ENCODE data around the gene MBNL1.

MBNL1 gene

GRCh38 chr3:152299249-152299976, 30.7 kb downstream of the MBNL1 start:
- DNase-seq: no peak

GRCh38 chr3:152300029-152300731, 31.5 kb downstream of the MBNL1 start:
- DNase-seq: no peak

GRCh38 chr3:152301745-152302181, 33.0 kb downstream of the MBNL1 start:
- DNase-seq: no peak

GRCh38 chr3:152302521-152303021, 33.8 kb downstream of the MBNL1 start:
- no peak for DNase-seq

- DNase-seq: no peak
Observed at GRCh38 chr3:152304160-152304559, 35.4 kb downstream of the MBNL1 start.

GRCh38 chr3:152305075-152305474, 36.3 kb downstream of the MBNL1 start:
- no peak for DNase-seq

- DNase-seq: no peak
Observed at GRCh38 chr3:152307829-152308474, 39.2 kb downstream of the MBNL1 start.

- DNase-seq: no peak
Observed at GRCh38 chr3:152308475-152308844, 39.7 kb downstream of the MBNL1 start.

GRCh38 chr3:152309031-152309430, 40.3 kb downstream of the MBNL1 start:
- no peak for DNase-seq

GRCh38 chr3:152309535-152310307, 41.0 kb downstream of the MBNL1 start:
- no peak for DNase-seq

- DNase-seq: no peak
Observed at GRCh38 chr3:152313430-152313829, 44.7 kb downstream of the MBNL1 start.

- no peak for DNase-seq
Observed at GRCh38 chr3:152313914-152314313, 45.2 kb downstream of the MBNL1 start.

- no peak for DNase-seq
Observed at GRCh38 chr3:152314677-152315353, 46.1 kb downstream of the MBNL1 start.

GRCh38 chr3:152315623-152316022, 46.9 kb downstream of the MBNL1 start:
- DNase-seq: no peak

- no peak for DNase-seq
Observed at GRCh38 chr3:152316318-152316717, 47.6 kb downstream of the MBNL1 start.

- no peak for DNase-seq
Observed at GRCh38 chr3:152317184-152317583, 48.5 kb downstream of the MBNL1 start.

GRCh38 chr3:152317956-152318355, 49.2 kb downstream of the MBNL1 start:
- DNase-seq: no peak

- DNase-seq: no peak
Observed at GRCh38 chr3:152318512-152318911, 49.8 kb downstream of the MBNL1 start.

- DNase-seq: no peak
Observed at GRCh38 chr3:152319256-152319655, 50.5 kb downstream of the MBNL1 start.

- DNase-seq: no peak
Observed at GRCh38 chr3:152319831-152320617, 51.3 kb downstream of the MBNL1 start.

- DNase-seq: no peak
Observed at GRCh38 chr3:152321200-152321954, 52.6 kb downstream of the MBNL1 start.

Measured in stimulated activated CD4-positive, alpha-beta T cell treated with anti-CD3 and anti-CD28 coated beads, Interleukin-2, amount 100 ng/mL, for 24 hours (primary cell).